HCT116 (cell line): ENCODE measurements around the gene CDYL2. TPM values are rescaled to one million over a fixed set of nuclear protein-coding genes. Genes with fewer than 3 reads are reported as not detected.

ENCODE experiments used
- ATAC-seq: fragments of 200-7000 bp; cut with Tn5 transposase; 2 replicates; pipeline ENCODE4 v1.9.1; 2020; ENCODE audit warnings: mild to moderate bottlenecking, moderate library complexity
- BruUV-seq: library from RNA; stranded (reverse); fragments of 400-500 nt; replicated peaks from 2 replicates; lab custom pipeline; 2021; lab: Mats Ljungman, UMichigan
- CTCF ChIA-PET: fragments of 300-600 bp; sonication (Branson Sonifier 250); formaldehyde crosslinking; loops from one replicate; lab custom pipeline; 2021; ENCODE audit warnings: antibody characterized with exemption; lab: Charles Lee
- POLR2A ChIA-PET: fragments of 300-600, 350-600 bp; sonication (Branson Sonifier 250); formaldehyde crosslinking; loops from one replicate; lab custom pipeline; 2021; ENCODE audit warnings: antibody characterized with exemption; lab: Charles Lee
- RAD21 ChIA-PET, 2 experiments: fragments of 300-600 bp; sonication (Branson Sonifier 250); formaldehyde crosslinking; loops; one replicate each; lab custom pipeline; 2023; ENCODE audit warnings: low total read pairs in 2 of 2; ENCODE audit not compliant: uncharacterized antibody in 2 of 2, unreplicated experiment in 2 of 2, low non-redundant PET in 1 of 2; lab: Charles Lee
- DNase-seq: peaks from one replicate; pipeline ENCODE4 v3.0.0-alpha.2; 2010; ENCODE audit warnings: low read depth, low spot score
- H2AFZ ChIP-seq: fragments of 200-600 bp; shearing (Covaris generic), sonication (generic); 2 replicates; pipeline ENCODE4 v1.6.1; 2017; ENCODE audit warnings: low read depth, mixed run types, mixed read lengths, antibody characterized with exemption, low read length; ENCODE audit not compliant: poor library complexity, severe bottlenecking
- H3K27ac ChIP-seq: 2 replicates; pipeline ENCODE4 v1.5.1; 2012; ENCODE audit warnings: low read depth, low read length
- H3K27me3 ChIP-seq: fragments of 200-600 bp; sonication (generic); 2 replicates; pipeline ENCODE4 v1.6.1; 2016; ENCODE audit warnings: mixed run types, low read length, mixed read lengths; ENCODE audit not compliant: insufficient read depth
- H3K36me3 ChIP-seq, 2 experiments: fragments of 200-500 bp in 1 of 2; fragments of 200-600 bp in 1 of 2; sonication (Bioruptor generic) in 1 of 2; sonication (generic) in 1 of 2; 2 replicates each; pipeline versions ENCODE4 v1.5.1 to v1.6.1; 2014 to 2016; ENCODE audit warnings: low read length in 2 of 2, inconsistent platforms in 1 of 2, mixed read lengths in 1 of 2, mixed run types in 1 of 2; ENCODE audit not compliant: insufficient read depth in 2 of 2, control insufficient read depth in 1 of 2
- H3K4me1 ChIP-seq, 2 experiments: fragments of 200-600 bp in 1 of 2; sonication (generic) in 1 of 2; 2 replicates each; pipeline versions ENCODE4 v1.5.1 to v1.6.1; 2012 to 2017; ENCODE audit warnings: low read length in 2 of 2, inconsistent platforms in 1 of 2, mild to moderate bottlenecking in 1 of 2, mixed read lengths in 1 of 2, mixed run types in 1 of 2, moderate library complexity in 1 of 2; ENCODE audit not compliant: insufficient read depth in 2 of 2, control insufficient read depth in 1 of 2
- H3K4me2 ChIP-seq: fragments of 200-600 bp; sonication (generic); 2 replicates; pipeline ENCODE4 v1.6.1; 2017; ENCODE audit warnings: mixed run types, low read length, mixed read lengths
- H3K4me3 ChIP-seq, 2 experiments: fragments of 200-600 bp in 1 of 2; sonication (generic) in 1 of 2; replicated peaks in 1 of 2; 2 replicates each; pipeline ENCODE4 v1.5.1; 2011 to 2016; ENCODE audit warnings: low read length in 2 of 2, control low read depth in 1 of 2, low read depth in 1 of 2, mild to moderate bottlenecking in 1 of 2, mixed read lengths in 1 of 2, mixed run types in 1 of 2
- H3K79me2 ChIP-seq: fragments of 200-600 bp; sonication (generic); 2 replicates; pipeline ENCODE4 v1.6.1; 2017; ENCODE audit warnings: mild to moderate bottlenecking, mixed run types, low read length, moderate library complexity, mixed read lengths; ENCODE audit not compliant: insufficient read depth
- H3K9ac ChIP-seq: fragments of 200-600 bp; sonication (generic); 2 replicates; pipeline ENCODE4 v1.6.1; 2016; ENCODE audit warnings: low read length, mixed read lengths
- H3K9me2 ChIP-seq: fragments of 200-600 bp; sonication (generic), shearing (Covaris generic); 2 replicates; pipeline ENCODE4 v1.6.1; 2017; ENCODE audit warnings: mixed run types, mild to moderate bottlenecking, moderate library complexity; ENCODE audit not compliant: insufficient read depth
- H3K9me3 ChIP-seq, 2 experiments: fragments of 200-500 bp in 1 of 2; fragments of 200-600 bp in 1 of 2; sonication (Bioruptor generic) in 1 of 2; sonication (generic) in 1 of 2; 2 replicates each; pipeline ENCODE4 v1.6.1; 2014 to 2017; ENCODE audit warnings: low read length in 2 of 2, mixed read lengths in 2 of 2, inconsistent platforms in 1 of 2, low read depth in 1 of 2, mild to moderate bottlenecking in 1 of 2, mixed run types in 1 of 2, moderate library complexity in 1 of 2; ENCODE audit not compliant: control insufficient read depth in 1 of 2, insufficient read depth in 1 of 2
- H4K20me1 ChIP-seq: fragments of 200-600 bp; sonication (generic), shearing (Covaris generic); 2 replicates; pipeline ENCODE4 v1.6.1; 2017; ENCODE audit warnings: mixed run types, mild to moderate bottlenecking, moderate library complexity; ENCODE audit not compliant: insufficient read depth
- CBX3 ChIP-seq: IDR thresholded peaks from 2 replicates; pipeline ENCODE4 v1.6.1; 2012; ENCODE audit warnings: low read depth
- CEBPB ChIP-seq: IDR thresholded peaks from 2 replicates; pipeline ENCODE4 v1.6.1; 2012; ENCODE audit warnings: low read depth
- CTCF ChIP-seq, 3 experiments: fragments of 200-600 bp in 1 of 3; sonication (generic) in 1 of 3; IDR thresholded peaks in 2 of 3; conservative IDR thresholded peaks in 1 of 3; 2 replicates each; pipeline ENCODE4 v1.5.1; 2012 to 2017; ENCODE audit warnings: low read depth in 2 of 3, low read length in 2 of 3, antibody characterized with exemption in 1 of 3, borderline replicate concordance in 1 of 3, control low read depth in 1 of 3, mild to moderate bottlenecking in 1 of 3, mixed read lengths in 1 of 3, mixed run types in 1 of 3, moderate library complexity in 1 of 3; ENCODE audit not compliant: insufficient read depth in 1 of 3
- EZH2 ChIP-seq: fragments of 200-600 bp; sonication (generic); IDR thresholded peaks from 2 replicates; pipeline ENCODE4 v1.6.1; 2017; ENCODE audit warnings: antibody characterized with exemption, mixed run types
- EZH2phosphoT487 ChIP-seq: fragments of 200-600 bp; IDR thresholded peaks from 2 replicates; pipeline ENCODE4 v1.6.1; 2018; ENCODE audit warnings: antibody characterized with exemption, borderline replicate concordance
- JUND ChIP-seq: IDR thresholded peaks from 2 replicates; pipeline ENCODE4 v1.6.1; 2012
- POLR2A ChIP-seq: IDR thresholded peaks from 2 replicates; pipeline ENCODE4 v1.7.0; 2011; ENCODE audit warnings: borderline replicate concordance; ENCODE audit not compliant: insufficient read depth, insufficient read length; ENCODE audit errors: extremely low read depth
- POLR2AphosphoS5 ChIP-seq: IDR thresholded peaks from 2 replicates; pipeline ENCODE4 v1.6.1; 2011; ENCODE audit warnings: mild to moderate bottlenecking, low read depth, low read length, moderate library complexity
- SIN3A ChIP-seq: IDR thresholded peaks from 2 replicates; pipeline ENCODE4 v1.6.1; 2012; ENCODE audit warnings: low read depth
- SP1 ChIP-seq: IDR thresholded peaks from 2 replicates; pipeline ENCODE4 v1.6.1; 2012; ENCODE audit warnings: low read depth
- TCF7L2 ChIP-seq: IDR thresholded peaks from 2 replicates; pipeline ENCODE4 v1.7.0; 2011; ENCODE audit warnings: borderline replicate concordance, inconsistent platforms; ENCODE audit not compliant: insufficient read depth, insufficient read length; ENCODE audit errors: extremely low read depth
- YY1 ChIP-seq: IDR thresholded peaks from 2 replicates; pipeline ENCODE4 v1.6.1; 2011; ENCODE audit warnings: low read length, low read depth, moderate library complexity, mild to moderate bottlenecking; ENCODE audit not compliant: insufficient replicate concordance; ENCODE audit errors: extremely low read depth
- ZBTB33 ChIP-seq: IDR thresholded peaks from 2 replicates; pipeline ENCODE4 v1.6.1; 2011; ENCODE audit warnings: mild to moderate bottlenecking, low read length, moderate library complexity; ENCODE audit not compliant: insufficient replicate concordance; ENCODE audit errors: extremely low read depth
- ZNF274 ChIP-seq: fragments of 200-500 bp; sonication (Bioruptor generic); IDR thresholded peaks from 2 replicates; pipeline ENCODE4 v1.6.1; 2014; ENCODE audit warnings: mild to moderate bottlenecking, low read depth, low read length, inconsistent platforms
- intact Hi-C: fragments of 100-400 bp; cut with micrococcal nuclease; formaldehyde crosslinking; loops from 2 replicates; pipeline ENCODE4 v1.10.0; 2022
- total RNA-seq: library from RNA; stranded (reverse); gene quantifications from one replicate; pipeline ENCODE4 v1.2.1, GENCODE V29; 2021; ENCODE audit not compliant: unreplicated experiment

The CDYL2 gene
- total RNA-seq, 1 experiment from 2014 or later: 0.10 TPM

- Histone ChIP-seq H3K9me3 (no peaks in the 10 kb centered on the region; a peak in 2 of 4 replicates), H3K27ac (no peak overlapping the region), H3K9ac (no peak overlapping the region), H3K27me3 (peaks cover 7% of the 10 kb centered on the region; the same call in 1 of the 2 replicates), H3K4me3 (no peak overlapping the region), H2AFZ (no peak overlapping the region), H3K36me3 (no peaks in the 10 kb centered on the region), H4K20me1 (no peaks in the 10 kb centered on the region), H3K79me2 (no peaks in the 10 kb centered on the region), H3K4me1 (no peaks in the 10 kb centered on the region), H3K9me2 (no peaks in the 10 kb centered on the region), H3K4me2 (no peak overlapping the region)
- DNase-seq (no peak), ATAC-seq (no peak)
- ChIA-PET RAD21 (no interaction called here), CTCF (no interaction called here), POLR2A (no interaction called here)
- intact Hi-C loops: no loop called here
- BruUV-seq: no TSS peak
- no peak for TF ChIP-seq EZH2phosphoT487
- no peak for TF ChIP-seq SIN3A
- no peak for TF ChIP-seq YY1
- TF ChIP-seq POLR2A: no peak
- no peak for TF ChIP-seq CTCF (IDR thresholded peaks at IDR 0.05 in 2 of 3, conservative IDR thresholded peaks at IDR 0.05 in 1 of 3; ENCODE audit: borderline replicate concordance in 1 of 3, insufficient read depth in 1 of 3, low read depth in 2 of 3, low read length in 2 of 3)
Observed at GRCh38 chr16:80564394-80564793, 240.0 kb downstream of the CDYL2 start.

- H3K36me3 ChIP-seq: no peaks in the 10 kb centered on the region
- intact Hi-C loops: no loop called here
- no peaks in the 10 kb centered on the region for H3K9me2 ChIP-seq
- ATAC-seq: no peak
- no peak overlapping the region for H2AFZ ChIP-seq
- BruUV-seq: no TSS peak
- no peaks in the 10 kb centered on the region for H3K79me2 ChIP-seq
- H3K9ac ChIP-seq: no peak overlapping the region
- H3K4me2 ChIP-seq: no peak overlapping the region
- DNase-seq: no peak
- H3K27ac ChIP-seq: no peak overlapping the region
- H3K4me3 ChIP-seq: no peak overlapping the region
- POLR2A ChIA-PET: no interaction called here
- CTCF ChIA-PET: no interaction called here
- peaks cover 7% of the 10 kb centered on the region; the same call in 1 of the 2 replicates for H3K27me3 ChIP-seq
- RAD21 ChIA-PET: no interaction called here
- H3K4me1 ChIP-seq: no peaks in the 10 kb centered on the region
- H4K20me1 ChIP-seq: no peaks in the 10 kb centered on the region
- no peaks in the 10 kb centered on the region; a peak in 1 of 4 replicates for H3K9me3 ChIP-seq
- TF ChIP-seq SP1 (no peak), CBX3 (no peak), POLR2AphosphoS5 (no peak), ZBTB33 (no peak), YY1 (no peak), EZH2 (no peak), CEBPB (no peak), CTCF (IDR thresholded peaks at IDR 0.05 in 2 of 3, conservative IDR thresholded peaks at IDR 0.05 in 1 of 3; ENCODE audit: borderline replicate concordance in 1 of 3, insufficient read depth in 1 of 3, low read depth in 2 of 3, low read length in 2 of 3) (no peak), TCF7L2 (no peak), ZNF274 (no peak), JUND (no peak)
Observed at GRCh38 chr16:80563066-80563465, 241.3 kb downstream of the CDYL2 start.
